Activated CD4-positive, alpha-beta memory T cell treated with anti-CD3 and anti-CD28 coated beads for 36 hours (primary cell): Measurements from ENCODE around the gene FTL. TPM values are rescaled to one million over a fixed set of nuclear protein-coding genes. Genes with fewer than 3 reads are reported as not detected.

Experiments used
- CTCF ChIA-PET: fragments of 350-600 bp; sonication (Branson Sonifier 250); formaldehyde crosslinking; loops from one replicate; lab custom pipeline; 2021; ENCODE audit warnings: antibody characterized with exemption, inconsistent platforms; lab: Charles Lee
- POLR2A ChIA-PET: fragments of 350-600 bp; sonication (Branson Sonifier 250); formaldehyde crosslinking; loops from one replicate; lab custom pipeline; 2021; ENCODE audit warnings: antibody characterized with exemption; lab: Charles Lee
- DNase-seq: peaks from one replicate; pipeline ENCODE4 v3.0.0-alpha.2; 2020
- H3K27ac Mint-ChIP-seq: one replicate; pipeline ENCODE4 v1.8.0; 2021; ENCODE audit warnings: mixed read lengths
- H3K27me3 Mint-ChIP-seq: one replicate; pipeline ENCODE4 v1.8.0; 2021; ENCODE audit warnings: mixed read lengths
- H3K36me3 Mint-ChIP-seq: one replicate; pipeline ENCODE4 v1.8.0; 2021; ENCODE audit warnings: mixed read lengths
- H3K4me1 Mint-ChIP-seq: one replicate; pipeline ENCODE4 v1.8.0; 2021; ENCODE audit warnings: low read depth, mixed read lengths
- H3K4me3 Mint-ChIP-seq: one replicate; pipeline ENCODE4 v1.8.0; 2021; ENCODE audit warnings: mild to moderate bottlenecking, mixed read lengths
- H3K9me3 Mint-ChIP-seq: one replicate; pipeline ENCODE4 v1.8.0; 2021; ENCODE audit warnings: mixed read lengths
- intact Hi-C: fragments of 100-400 bp; cut with micrococcal nuclease; formaldehyde crosslinking; loops from one replicate; pipeline ENCODE4 v1.15.1; 2023
- total RNA-seq, 2 experiments: library from RNA; stranded (reverse); gene quantifications; one replicate each; pipeline ENCODE4 v1.2.3, GENCODE V29; 2021

Gene FTL
- total RNA-seq, 2 experiments from 2014 or later: 870 to 900 TPM

DNA sequence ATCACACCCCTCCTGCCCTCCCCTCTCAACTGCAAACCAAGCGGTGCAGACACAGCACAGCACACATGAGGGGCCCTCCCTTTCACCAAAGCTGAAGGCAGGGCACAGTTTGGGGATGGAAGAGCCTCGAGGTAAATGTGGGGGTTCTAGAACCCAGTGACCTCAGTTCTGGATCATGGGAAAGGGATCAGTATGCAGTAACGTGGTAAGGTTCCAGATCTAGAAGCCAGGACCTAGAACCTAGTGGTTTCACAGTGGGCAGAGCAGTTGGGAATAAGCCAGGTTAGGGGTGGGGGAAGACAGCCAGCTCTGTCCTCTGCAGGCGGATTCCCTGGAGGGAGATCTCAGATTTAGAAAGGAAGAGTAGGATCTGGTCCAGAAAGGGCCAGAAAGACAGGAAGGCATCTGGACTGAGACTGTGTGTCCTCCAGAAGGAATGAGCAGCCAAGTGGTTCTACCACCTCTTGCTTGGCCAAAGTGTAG lies 3.1 kb downstream of the FTL start:
- peaks cover 36% of the 10 kb centered on the region for H3K36me3 Mint-ChIP-seq
- intact Hi-C loops: loop anchor here (5.0 kb wide), 1 partner anchor 111 kb away; no protein-coding TSS in a partner anchor
- H3K27me3 Mint-ChIP-seq: no peaks in the 10 kb centered on the region
- peaks cover 38% of the 10 kb centered on the region for H3K4me1 Mint-ChIP-seq
- POLR2A ChIA-PET: interaction anchor here (0.8 to 1.2 kb wide), 4 partner anchors 9 to 68 kb away, joined by 3 to 5 read pairs (median 4); partner anchors contain the start of genes BAX, GYS1, NUCB1 and RUVBL2
- H3K4me3 Mint-ChIP-seq: peak overlapping the region; percentile 8
- H3K9me3 Mint-ChIP-seq: no peaks in the 10 kb centered on the region
- DNase-seq: no peak
- H3K27ac Mint-ChIP-seq: peak overlapping the region; percentile 93
- CTCF ChIA-PET: interaction anchor here (1.0 to 6.5 kb wide), 3 partner anchors 25 to 173 kb away, joined by 3 to 52 read pairs (median 11); partner anchors contain the start of genes GYS1, HSD17B14 and RUVBL2

DNA sequence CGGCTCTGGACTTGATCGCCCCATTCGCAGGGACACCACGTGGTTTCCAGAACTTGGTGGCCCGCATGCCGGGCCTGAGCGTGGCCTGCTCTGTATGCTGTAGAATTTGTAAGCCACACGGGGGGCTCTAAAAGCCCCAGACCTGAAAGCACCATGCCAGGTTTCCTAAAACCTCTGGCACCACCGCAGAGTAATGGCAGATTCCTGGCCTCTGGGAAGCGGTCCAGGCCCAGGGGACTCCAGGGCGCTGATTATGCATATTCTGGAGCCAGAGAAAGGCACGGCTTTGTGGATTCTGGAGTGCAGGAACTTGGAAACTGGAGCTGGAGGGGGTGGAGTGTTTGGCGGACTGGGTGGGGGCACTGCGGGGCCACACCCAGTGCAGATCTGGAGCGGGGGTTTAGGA lies 3.7 kb downstream of the FTL start:
- POLR2A ChIA-PET: interaction anchor here (1.2 kb wide), 1 partner anchor 8 kb away, joined by 5 read pairs; no protein-coding TSS in a partner anchor
- Mint-ChIP-seq H3K27ac (no peak overlapping the region), H3K4me1 (peaks cover 32% of the 10 kb centered on the region)

DNA sequence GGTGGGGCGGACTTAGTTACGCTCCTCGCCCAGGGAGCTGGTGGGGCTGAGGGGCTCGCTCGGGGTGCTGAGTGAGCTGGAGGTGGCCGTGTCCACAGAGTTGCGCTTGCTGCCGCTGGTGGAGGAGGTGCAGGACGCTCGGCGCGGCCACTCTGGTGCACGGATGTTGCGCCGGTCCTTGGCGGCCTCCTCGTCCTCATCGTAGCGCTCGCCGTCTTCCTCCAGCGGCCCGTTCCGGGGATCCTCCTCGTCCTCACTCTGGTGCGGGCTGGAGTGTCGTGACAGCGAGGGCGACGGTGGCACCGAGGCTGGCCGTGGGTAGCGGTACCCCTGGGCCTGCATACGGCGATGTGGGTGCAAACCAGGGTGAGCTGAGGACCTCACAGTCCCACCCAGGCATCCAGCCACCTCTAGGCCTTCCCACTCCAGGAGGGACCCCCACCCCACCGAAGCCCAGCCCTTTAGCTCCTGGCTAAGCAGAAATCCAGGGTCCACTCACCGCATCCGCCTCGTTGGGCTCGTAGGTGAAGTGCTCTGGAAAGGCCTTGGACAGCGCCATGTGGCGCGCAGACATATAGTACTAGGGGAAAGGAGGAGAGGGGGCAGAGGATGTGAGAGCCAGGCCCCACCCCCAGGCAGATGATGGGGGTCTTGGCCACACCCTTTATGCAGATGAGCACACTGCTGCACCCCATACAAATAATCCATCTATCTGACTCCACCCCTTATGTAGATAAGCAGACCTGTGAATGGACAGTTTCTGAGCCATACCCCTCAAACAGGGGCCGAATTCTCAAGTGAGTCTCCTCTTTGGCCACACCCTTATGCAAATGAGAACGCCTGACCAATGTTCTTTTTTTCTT lies 4.4 kb downstream of the FTL start:
- intact Hi-C loops: loop anchor here (2.0 to 5.0 kb wide), 4 partner anchors 37 to 175 kb away; partner anchors contain the start of genes DHDH and HSD17B14
- POLR2A ChIA-PET: interaction anchor here (1.9 kb wide), 1 partner anchor 93 kb away, joined by 7 read pairs; no protein-coding TSS in a partner anchor
- Mint-ChIP-seq H3K27me3 (no peaks in the 10 kb centered on the region), H3K36me3 (peaks cover 36% of the 10 kb centered on the region), H3K27ac (no peak overlapping the region), H3K9me3 (no peaks in the 10 kb centered on the region), H3K4me1 (peaks cover 25% of the 10 kb centered on the region), H3K4me3 (no peak overlapping the region)
- no peak for DNase-seq
- CTCF ChIA-PET: interaction anchor here (0.6 to 6.5 kb wide), 18 partner anchors 11 to 480 kb away, joined by 3 to 52 read pairs (median 8); partner anchors contain the start of genes BAX, BCAT2, DHDH and GYS1

More for the DNA sequence above, 3.7 kb downstream of the FTL start:
- Mint-ChIP-seq H3K9me3 (no peaks in the 10 kb centered on the region), H3K36me3 (peaks cover 36% of the 10 kb centered on the region), H3K27me3 (no peaks in the 10 kb centered on the region), H3K4me3 (no peak overlapping the region)
- intact Hi-C loops: loop anchor here (5.0 kb wide), 1 partner anchor 112 kb away; no protein-coding TSS in a partner anchor
- no peak for DNase-seq
- CTCF ChIA-PET: interaction anchor here (2.3 to 6.5 kb wide), 2 partner anchors 132 to 173 kb away, joined by 14 to 52 read pairs; partner anchors contain the start of gene HSD17B14

DNA sequence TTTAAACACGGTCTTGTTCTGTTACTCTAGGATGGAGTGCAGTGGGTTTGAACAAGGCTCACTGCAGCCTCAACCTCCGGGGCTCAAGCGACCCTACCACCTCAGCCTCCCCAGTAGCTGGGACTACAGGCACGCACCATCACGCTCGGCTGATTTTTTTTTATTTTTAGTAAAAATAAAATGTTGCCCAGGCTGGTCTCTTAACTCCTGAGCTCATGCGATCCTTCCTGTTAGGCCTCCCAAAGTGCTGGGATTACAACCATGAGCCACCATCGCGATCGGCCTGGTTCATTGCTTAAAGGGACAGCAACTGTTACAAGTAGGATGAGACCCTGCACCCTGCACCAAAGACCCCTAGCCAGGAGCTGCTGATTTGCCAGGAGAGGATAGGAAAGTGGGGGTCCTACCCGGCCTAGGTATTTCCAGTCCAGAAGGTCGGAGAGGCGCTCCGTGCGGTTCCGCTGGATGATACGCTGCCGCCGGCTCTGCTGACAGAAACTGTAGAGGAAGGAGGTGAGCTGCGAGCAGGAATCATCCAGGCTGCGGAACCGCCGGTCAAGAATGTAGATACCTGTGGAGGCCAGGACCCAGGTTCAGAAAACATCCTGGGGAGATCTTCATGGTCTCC lies 5.1 kb downstream of the FTL start:
- H3K27ac Mint-ChIP-seq: no peak overlapping the region
- peaks cover 22% of the 10 kb centered on the region for H3K4me1 Mint-ChIP-seq
- H3K27me3 Mint-ChIP-seq: no peaks in the 10 kb centered on the region
- DNase-seq: no peak
- ChIA-PET POLR2A (interaction anchor here (0.9 to 1.9 kb wide), 2 partner anchors 15 to 94 kb away, joined by 3 to 7 read pairs; no protein-coding TSS in a partner anchor), CTCF (interaction anchor here (0.6 to 6.5 kb wide), 40 partner anchors 8 to 231 kb away, joined by 3 to 52 read pairs (median 4); partner anchors contain the start of genes BAX, BCAT2, DHDH and GYS1)
- intact Hi-C loops: loop anchor here (2.0 kb wide), 3 partner anchors 37 to 175 kb away; partner anchors contain the start of genes DHDH and HSD17B14
- peaks cover 36% of the 10 kb centered on the region for H3K36me3 Mint-ChIP-seq
- H3K9me3 Mint-ChIP-seq: no peaks in the 10 kb centered on the region
- H3K4me3 Mint-ChIP-seq: no peak overlapping the region

DNA sequence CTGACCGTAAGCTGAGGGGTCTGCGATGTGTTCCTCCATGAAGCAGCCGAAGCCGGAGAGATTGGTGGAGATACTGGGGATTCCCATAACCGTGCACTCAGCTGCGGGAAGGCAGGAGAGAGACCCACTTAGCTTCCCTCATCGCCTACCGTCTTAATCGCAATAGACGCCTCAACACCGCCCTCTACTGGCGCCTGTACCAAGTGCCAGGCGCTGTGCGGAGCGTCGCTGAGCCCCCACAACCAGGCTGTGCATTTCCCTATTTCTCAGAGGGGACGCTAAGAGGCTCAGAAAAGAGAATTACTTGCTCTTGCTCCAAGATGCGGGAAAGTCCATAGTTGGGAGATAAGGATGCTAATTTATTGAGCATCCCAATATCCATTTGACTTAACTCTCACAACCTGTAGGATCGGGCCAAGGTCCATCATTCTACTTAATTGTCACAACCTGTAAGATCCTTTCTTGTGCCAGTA lies 5.8 kb downstream of the FTL start:
- H3K4me1 Mint-ChIP-seq: peaks cover 21% of the 10 kb centered on the region
- ChIA-PET POLR2A (interaction anchor here (0.9 to 1.9 kb wide), 2 partner anchors 16 to 95 kb away, joined by 3 to 7 read pairs; no protein-coding TSS in a partner anchor), CTCF (interaction anchor here (0.6 to 6.5 kb wide), 41 partner anchors 9 to 705 kb away, joined by 3 to 52 read pairs (median 4); partner anchors contain the start of genes BAX, BCAT2, DHDH and GYS1)
- H3K36me3 Mint-ChIP-seq: peaks cover 29% of the 10 kb centered on the region
- H3K27me3 Mint-ChIP-seq: no peaks in the 10 kb centered on the region
- intact Hi-C loops: loop anchor here (2.0 kb wide), 3 partner anchors 38 to 176 kb away; partner anchors contain the start of genes DHDH and HSD17B14
- H3K4me3 Mint-ChIP-seq: no peak overlapping the region
- H3K27ac Mint-ChIP-seq: no peak overlapping the region
- no peaks in the 10 kb centered on the region for H3K9me3 Mint-ChIP-seq
- DNase-seq: peak; percentile 87

DNA sequence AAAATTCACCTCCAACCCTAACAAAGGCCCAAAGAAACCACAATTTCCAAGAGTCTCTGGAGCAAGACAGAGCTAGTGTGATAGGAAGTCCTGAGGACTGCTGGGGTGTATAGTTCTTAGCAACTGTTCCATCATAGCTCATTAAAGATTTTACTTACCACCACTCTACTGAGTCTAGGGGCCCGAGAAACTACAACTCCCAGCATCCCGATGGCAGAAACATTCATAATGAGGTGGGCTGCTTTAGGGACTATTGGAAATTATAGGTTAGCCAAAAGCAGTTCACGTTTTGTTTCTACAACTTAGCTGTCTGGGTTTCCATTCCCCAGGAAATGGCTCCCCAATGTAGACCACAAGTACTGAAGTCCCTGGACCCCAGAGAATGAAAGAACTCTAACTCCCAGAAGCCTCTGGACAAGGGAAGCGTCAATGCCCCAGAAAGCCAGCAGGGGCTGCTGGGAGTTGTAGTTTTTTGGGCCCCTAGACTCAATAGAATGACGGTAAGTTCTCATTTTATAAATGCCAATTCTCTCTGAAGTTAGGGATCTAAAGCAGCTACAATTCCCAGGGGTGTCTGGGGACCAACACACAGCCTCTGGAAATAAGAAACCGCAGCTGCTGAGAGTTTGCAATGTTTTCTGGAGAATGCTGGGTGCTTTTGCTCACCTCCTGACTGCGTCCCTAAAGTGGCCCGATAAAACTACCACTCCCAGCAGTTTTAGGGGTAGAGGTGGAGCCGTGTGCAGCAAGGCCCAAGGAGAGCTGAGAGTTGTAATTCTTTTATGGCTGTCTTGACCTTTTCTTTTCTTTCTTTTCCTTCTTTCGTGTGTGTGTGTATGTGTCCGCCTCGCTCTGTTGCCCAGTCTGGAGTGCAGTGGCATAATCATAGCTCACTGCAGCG lies 11.1 kb downstream of the FTL start:
- ChIA-PET POLR2A (interaction anchor here (1.6 kb wide), 1 partner anchor 8 kb away, joined by 5 read pairs; no protein-coding TSS in a partner anchor), CTCF (interaction anchor here (1.0 to 2.6 kb wide), 6 partner anchors 11 to 187 kb away, joined by 3 to 14 read pairs (median 4); partner anchors contain the start of genes GYS1 and RUVBL2)
- peak; percentile 47 for DNase-seq
- Mint-ChIP-seq H3K27ac (peak overlapping the region; percentile 19), H3K27me3 (no peaks in the 10 kb centered on the region), H3K9me3 (no peaks in the 10 kb centered on the region), H3K4me3 (no peak overlapping the region), H3K36me3 (peaks cover 18% of the 10 kb centered on the region), H3K4me1 (peaks cover 5% of the 10 kb centered on the region)
- intact Hi-C loops: no loop called here

DNA sequence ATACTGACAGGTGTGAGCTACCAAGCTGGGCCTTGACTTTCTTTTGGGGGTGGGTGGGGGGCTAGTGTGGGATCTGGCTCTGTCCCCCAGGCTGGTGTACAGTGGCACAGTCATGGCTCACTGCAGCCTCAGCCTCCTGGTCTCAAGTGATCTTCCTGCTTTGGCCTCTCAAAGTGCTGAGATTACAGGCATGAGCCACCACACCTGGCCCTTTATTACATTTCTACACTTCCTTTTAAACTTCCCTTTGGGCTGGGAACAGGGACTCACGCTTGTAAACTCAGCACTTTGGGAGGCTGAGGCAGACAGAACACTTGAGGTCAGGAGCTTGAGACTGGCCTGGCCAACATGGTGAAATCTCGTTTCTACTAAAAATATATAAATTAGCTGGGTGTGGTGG lies 12.0 kb downstream of the FTL start:
- peaks cover 21% of the 10 kb centered on the region for H3K36me3 Mint-ChIP-seq
- POLR2A ChIA-PET: interaction anchor here (1.6 kb wide), 1 partner anchor 9 kb away, joined by 5 read pairs; no protein-coding TSS in a partner anchor

DNA sequence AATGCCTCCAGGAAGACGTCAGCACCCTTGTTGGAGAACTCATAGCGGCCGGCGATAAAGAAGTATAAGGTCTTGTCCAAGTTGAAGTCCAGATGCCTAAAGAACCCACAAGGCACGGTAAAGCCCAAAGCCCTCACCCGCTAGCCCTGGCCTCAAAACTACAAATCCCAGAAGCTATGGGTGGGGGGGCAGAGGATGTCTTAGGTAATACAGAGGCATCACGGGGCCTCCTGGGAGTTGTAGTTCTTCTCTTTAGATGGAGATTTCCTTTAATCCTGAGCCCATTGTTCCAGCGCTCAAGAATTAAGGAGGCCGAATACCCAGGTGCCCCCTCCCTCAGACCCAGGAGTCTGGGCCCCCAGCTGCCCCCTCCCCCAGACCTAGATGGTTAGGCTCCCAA lies 17.2 kb downstream of the FTL start:
- Mint-ChIP-seq H3K27ac (no peak overlapping the region), H3K27me3 (no peaks in the 10 kb centered on the region), H3K4me3 (no peak overlapping the region), H3K4me1 (peaks cover 5% of the 10 kb centered on the region), H3K9me3 (no peaks in the 10 kb centered on the region), H3K36me3 (peaks cover 22% of the 10 kb centered on the region)
- no peak for DNase-seq
- ChIA-PET POLR2A (interaction anchor here (1.0 kb wide), 1 partner anchor 16 kb away, joined by 3 read pairs; no protein-coding TSS in a partner anchor), CTCF (interaction anchor here (1.8 to 4.2 kb wide), 3 partner anchors 10 to 12 kb away, joined by 7 to 41 read pairs (median 28); partner anchors contain the start of genes GYS1 and RUVBL2)
- intact Hi-C loops: no loop called here

More for the DNA sequence above, 12.0 kb downstream of the FTL start:
- CTCF ChIA-PET: interaction anchor here (1.1 to 2.6 kb wide), 3 partner anchors 10 to 23 kb away, joined by 3 to 14 read pairs (median 8); partner anchors contain the start of genes GYS1 and RUVBL2
- intact Hi-C loops: no loop called here
- Mint-ChIP-seq H3K4me3 (no peak overlapping the region), H3K27me3 (no peaks in the 10 kb centered on the region), H3K27ac (no peak overlapping the region), H3K9me3 (no peaks in the 10 kb centered on the region), H3K4me1 (peaks cover 5% of the 10 kb centered on the region)
- no peak for DNase-seq

DNA sequence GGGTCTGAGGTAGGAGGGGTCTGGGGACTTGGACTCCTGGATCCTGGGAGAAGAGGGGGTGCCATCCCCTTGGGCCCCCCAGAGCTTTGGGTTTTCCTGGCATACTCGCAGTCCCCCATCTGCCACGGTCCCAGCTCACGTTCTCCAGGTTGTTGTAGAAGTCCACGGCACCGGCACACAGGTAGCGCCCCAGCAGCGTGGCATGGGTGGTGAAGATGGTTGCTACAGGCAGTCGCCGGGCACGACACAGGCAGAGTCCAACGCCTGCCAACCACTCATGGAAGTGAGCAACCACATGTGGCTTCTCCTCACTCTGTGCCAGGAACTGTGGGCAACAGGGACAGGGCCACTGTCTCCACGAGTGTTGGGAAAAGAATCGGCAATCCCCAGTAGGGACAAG lies 20.6 kb downstream of the FTL start:
- ChIA-PET CTCF (interaction anchor here (0.8 kb wide), 1 partner anchor 15 kb away, joined by 3 read pairs; no protein-coding TSS in a partner anchor), POLR2A (no interaction called here)
- H3K36me3 Mint-ChIP-seq: peaks cover 21% of the 10 kb centered on the region
- no peak for DNase-seq
- intact Hi-C loops: no loop called here
- H3K27me3 Mint-ChIP-seq: no peaks in the 10 kb centered on the region
- H3K27ac Mint-ChIP-seq: no peak overlapping the region
- H3K9me3 Mint-ChIP-seq: no peaks in the 10 kb centered on the region
- peaks cover 13% of the 10 kb centered on the region for H3K4me1 Mint-ChIP-seq
- no peak overlapping the region for H3K4me3 Mint-ChIP-seq

DNA sequence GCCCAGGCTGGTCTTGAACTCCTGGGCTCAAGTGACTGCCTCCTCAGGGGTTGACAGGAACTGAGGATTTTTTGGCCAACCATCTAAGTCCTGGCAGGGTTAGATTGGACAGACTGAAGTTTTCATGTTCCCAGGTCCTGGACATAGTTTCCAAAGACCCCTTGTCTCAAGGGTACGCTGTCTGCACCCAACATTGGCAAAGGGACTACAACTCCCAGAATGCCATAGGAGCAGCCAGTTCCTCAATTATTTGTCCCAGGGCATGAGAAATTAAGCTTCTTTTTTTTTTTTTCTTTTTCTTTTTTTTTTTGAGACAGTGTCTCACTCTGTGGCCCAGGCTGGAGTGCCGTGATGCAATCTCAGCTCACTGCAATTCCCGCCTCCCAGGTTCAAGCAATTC lies 21.1 kb downstream of the FTL start:
- Mint-ChIP-seq H3K9me3 (no peaks in the 10 kb centered on the region), H3K27ac (no peak overlapping the region), H3K36me3 (peaks cover 21% of the 10 kb centered on the region), H3K4me1 (peaks cover 17% of the 10 kb centered on the region), H3K27me3 (no peaks in the 10 kb centered on the region), H3K4me3 (no peak overlapping the region)
- intact Hi-C loops: no loop called here
- DNase-seq: no peak
- ChIA-PET CTCF (interaction anchor here (1.0 to 1.7 kb wide), 2 partner anchors 9 to 14 kb away, joined by 3 to 6 read pairs; no protein-coding TSS in a partner anchor), POLR2A (no interaction called here)
